ENCODE measurements around the gene ATIC.

Gene ATIC

DNA sequence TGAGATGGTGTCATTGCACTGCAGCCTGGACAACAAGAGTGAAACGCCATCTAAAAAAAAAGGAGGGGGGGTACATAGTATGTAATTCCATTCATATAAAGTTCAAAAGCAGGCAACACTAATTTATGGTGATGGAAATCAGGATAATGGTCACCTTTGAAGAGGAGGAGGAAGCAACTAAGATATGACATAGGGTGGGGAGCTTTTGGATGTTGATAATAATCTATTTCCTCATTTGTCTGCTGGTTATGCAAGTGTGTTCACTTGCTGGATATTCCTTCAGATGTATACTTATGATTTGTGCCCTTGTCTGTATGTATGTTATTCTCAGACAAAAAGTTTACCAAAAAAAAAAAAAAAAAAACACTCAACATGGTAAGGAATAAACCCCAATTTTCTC lies 28.6 kb upstream of the ATIC start:
- TF ChIP-seq, protein P1, sequence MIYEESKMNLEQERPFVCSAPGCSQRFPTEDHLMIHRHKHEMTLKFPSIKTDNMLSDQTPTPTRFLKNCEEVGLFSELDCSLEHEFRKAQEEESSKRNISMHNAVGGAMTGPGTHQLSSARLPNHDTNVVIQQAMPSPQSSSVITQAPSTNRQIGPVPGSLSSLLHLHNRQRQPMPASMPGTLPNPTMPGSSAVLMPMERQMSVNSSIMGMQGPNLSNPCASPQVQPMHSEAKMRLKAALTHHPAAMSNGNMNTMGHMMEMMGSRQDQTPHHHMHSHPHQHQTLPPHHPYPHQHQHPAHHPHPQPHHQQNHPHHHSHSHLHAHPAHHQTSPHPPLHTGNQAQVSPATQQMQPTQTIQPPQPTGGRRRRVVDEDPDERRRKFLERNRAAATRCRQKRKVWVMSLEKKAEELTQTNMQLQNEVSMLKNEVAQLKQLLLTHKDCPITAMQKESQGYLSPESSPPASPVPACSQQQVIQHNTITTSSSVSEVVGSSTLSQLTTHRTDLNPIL (CRISPR knock-in tag; IDR thresholded peaks at IDR 0.05; ENCODE audit: low read depth) = no peak
- no peak for TF ChIP-seq ZNF565 (CRISPR knock-in tag; conservative IDR thresholded peaks at IDR 0.05; ENCODE audit: low read depth)
- no peak for TF ChIP-seq RARB (CRISPR knock-in tag; IDR thresholded peaks at IDR 0.05)
- TF ChIP-seq PPARA (CRISPR knock-in tag; IDR thresholded peaks at IDR 0.05; ENCODE audit: borderline replicate concordance) = no peak
- TF ChIP-seq ZNF8 (CRISPR knock-in tag; IDR thresholded peaks at IDR 0.05) = no peak
- no peak for TF ChIP-seq ARNTL (CRISPR knock-in tag; IDR thresholded peaks at IDR 0.05; ENCODE audit: borderline replicate concordance, low read depth)
- TF ChIP-seq OSR1 (CRISPR knock-in tag; IDR thresholded peaks at IDR 0.05) = no peak
- TF ChIP-seq, protein P2, sequence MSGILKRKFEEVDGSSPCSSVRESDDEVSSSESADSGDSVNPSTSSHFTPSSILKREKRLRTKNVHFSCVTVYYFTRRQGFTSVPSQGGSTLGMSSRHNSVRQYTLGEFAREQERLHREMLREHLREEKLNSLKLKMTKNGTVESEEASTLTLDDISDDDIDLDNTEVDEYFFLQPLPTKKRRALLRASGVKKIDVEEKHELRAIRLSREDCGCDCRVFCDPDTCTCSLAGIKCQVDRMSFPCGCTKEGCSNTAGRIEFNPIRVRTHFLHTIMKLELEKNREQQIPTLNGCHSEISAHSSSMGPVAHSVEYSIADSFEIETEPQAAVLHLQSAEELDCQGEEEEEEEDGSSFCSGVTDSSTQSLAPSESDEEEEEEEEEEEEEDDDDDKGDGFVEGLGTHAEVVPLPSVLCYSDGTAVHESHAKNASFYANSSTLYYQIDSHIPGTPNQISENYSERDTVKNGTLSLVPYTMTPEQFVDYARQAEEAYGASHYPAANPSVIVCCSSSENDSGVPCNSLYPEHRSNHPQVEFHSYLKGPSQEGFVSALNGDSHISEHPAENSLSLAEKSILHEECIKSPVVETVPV (CRISPR knock-in tag; IDR thresholded peaks at IDR 0.05) = no peak
- no peak for ATAC-seq

DNA sequence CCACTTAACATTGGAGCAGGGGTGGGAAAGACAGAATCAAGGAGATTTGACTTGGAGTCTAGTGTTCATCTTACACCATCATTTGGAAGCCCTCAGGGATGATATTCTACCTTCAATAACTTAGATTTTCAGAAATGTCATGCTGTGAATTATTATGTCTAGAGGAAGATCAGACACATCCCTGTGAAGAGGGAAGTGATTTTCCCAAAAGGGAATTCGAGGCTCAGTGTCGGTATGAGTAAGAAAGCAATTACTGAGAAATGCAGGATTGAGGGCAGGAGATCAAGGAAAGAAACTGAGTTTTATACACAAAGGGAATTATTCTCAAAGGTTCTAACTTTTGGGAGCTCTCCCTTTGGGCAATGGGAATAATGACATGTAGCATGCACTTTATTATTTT lies 25.6 kb upstream of the ATIC start:
- no peak for ATAC-seq
- TF ChIP-seq, protein P2 (CRISPR knock-in tag; IDR thresholded peaks at IDR 0.05) = no peak
- TF ChIP-seq PPARA (CRISPR knock-in tag; IDR thresholded peaks at IDR 0.05; ENCODE audit: borderline replicate concordance) = no peak
- no peak for TF ChIP-seq OSR1 (CRISPR knock-in tag; IDR thresholded peaks at IDR 0.05)
- TF ChIP-seq CSDC2 (CRISPR knock-in tag; IDR thresholded peaks at IDR 0.05) = no peak
- TF ChIP-seq, protein P3, sequence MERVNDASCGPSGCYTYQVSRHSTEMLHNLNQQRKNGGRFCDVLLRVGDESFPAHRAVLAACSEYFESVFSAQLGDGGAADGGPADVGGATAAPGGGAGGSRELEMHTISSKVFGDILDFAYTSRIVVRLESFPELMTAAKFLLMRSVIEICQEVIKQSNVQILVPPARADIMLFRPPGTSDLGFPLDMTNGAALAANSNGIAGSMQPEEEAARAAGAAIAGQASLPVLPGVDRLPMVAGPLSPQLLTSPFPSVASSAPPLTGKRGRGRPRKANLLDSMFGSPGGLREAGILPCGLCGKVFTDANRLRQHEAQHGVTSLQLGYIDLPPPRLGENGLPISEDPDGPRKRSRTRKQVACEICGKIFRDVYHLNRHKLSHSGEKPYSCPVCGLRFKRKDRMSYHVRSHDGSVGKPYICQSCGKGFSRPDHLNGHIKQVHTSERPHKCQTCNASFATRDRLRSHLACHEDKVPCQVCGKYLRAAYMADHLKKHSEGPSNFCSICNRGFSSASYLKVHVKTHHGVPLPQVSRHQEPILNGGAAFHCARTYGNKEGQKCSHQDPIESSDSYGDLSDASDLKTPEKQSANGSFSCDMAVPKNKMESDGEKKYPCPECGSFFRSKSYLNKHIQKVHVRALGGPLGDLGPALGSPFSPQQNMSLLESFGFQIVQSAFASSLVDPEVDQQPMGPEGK (CRISPR knock-in tag; IDR thresholded peaks at IDR 0.05; ENCODE audit: borderline replicate concordance) = no peak
- no peak for TF ChIP-seq GLIS3 (CRISPR knock-in tag; IDR thresholded peaks at IDR 0.05)
- TF ChIP-seq ZC3H10 (CRISPR knock-in tag; IDR thresholded peaks at IDR 0.05) = no peak
- no peak for TF ChIP-seq ZNF8 (CRISPR knock-in tag; IDR thresholded peaks at IDR 0.05)

DNA sequence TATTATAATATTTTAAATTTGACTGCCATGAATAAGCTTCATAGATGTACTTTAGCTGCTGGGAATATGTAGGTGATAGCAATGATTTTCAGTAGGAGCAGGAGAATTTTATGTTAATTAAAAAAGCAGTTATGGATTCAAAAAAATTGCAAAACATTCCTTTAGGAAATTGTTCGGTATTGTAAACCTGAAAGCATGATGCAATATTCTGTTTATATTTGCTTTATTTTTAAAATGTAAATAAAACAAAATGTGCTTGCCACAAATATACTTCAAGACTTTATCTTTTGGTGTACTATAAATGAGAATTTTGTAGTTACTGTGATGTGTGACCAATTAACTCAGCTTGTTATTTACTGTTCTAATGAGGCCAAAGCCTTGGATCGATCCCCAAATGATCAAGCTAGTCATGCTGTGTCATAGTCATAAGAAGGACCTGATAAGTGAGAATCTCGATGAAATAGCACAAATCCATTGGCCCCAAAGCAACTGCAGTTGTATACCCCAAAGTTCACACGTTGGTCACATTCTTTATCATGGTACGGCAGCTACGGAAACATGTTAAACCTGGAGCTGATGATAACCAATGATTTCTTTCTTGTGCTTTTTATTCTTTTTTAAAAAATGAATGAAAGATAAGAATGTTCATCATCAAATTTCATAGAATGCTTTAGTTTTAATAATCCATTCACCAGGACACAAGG lies 23.6 kb upstream of the ATIC start:
- ATAC-seq = no peak
- TF ChIP-seq ZFP30 (CRISPR knock-in tag; IDR thresholded peaks at IDR 0.05) = no peak
- no peak for TF ChIP-seq OSR1 (CRISPR knock-in tag; IDR thresholded peaks at IDR 0.05)
- TF ChIP-seq, protein P1 (CRISPR knock-in tag; IDR thresholded peaks at IDR 0.05; ENCODE audit: low read depth) = no peak
- TF ChIP-seq ZFP3 (CRISPR knock-in tag; IDR thresholded peaks at IDR 0.05) = no peak
- TF ChIP-seq GLIS3 (CRISPR knock-in tag; IDR thresholded peaks at IDR 0.05) = no peak
- TF ChIP-seq, protein P2 (CRISPR knock-in tag; IDR thresholded peaks at IDR 0.05) = no peak
- TF ChIP-seq, protein P4, sequence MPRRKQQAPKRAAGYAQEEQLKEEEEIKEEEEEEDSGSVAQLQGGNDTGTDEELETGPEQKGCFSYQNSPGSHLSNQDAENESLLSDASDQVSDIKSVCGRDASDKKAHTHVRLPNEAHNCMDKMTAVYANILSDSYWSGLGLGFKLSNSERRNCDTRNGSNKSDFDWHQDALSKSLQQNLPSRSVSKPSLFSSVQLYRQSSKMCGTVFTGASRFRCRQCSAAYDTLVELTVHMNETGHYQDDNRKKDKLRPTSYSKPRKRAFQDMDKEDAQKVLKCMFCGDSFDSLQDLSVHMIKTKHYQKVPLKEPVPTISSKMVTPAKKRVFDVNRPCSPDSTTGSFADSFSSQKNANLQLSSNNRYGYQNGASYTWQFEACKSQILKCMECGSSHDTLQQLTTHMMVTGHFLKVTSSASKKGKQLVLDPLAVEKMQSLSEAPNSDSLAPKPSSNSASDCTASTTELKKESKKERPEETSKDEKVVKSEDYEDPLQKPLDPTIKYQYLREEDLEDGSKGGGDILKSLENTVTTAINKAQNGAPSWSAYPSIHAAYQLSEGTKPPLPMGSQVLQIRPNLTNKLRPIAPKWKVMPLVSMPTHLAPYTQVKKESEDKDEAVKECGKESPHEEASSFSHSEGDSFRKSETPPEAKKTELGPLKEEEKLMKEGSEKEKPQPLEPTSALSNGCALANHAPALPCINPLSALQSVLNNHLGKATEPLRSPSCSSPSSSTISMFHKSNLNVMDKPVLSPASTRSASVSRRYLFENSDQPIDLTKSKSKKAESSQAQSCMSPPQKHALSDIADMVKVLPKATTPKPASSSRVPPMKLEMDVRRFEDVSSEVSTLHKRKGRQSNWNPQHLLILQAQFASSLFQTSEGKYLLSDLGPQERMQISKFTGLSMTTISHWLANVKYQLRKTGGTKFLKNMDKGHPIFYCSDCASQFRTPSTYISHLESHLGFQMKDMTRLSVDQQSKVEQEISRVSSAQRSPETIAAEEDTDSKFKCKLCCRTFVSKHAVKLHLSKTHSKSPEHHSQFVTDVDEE (CRISPR knock-in tag; IDR thresholded peaks at IDR 0.05) = no peak
- no peak for TF ChIP-seq BACH2 (CRISPR knock-in tag; IDR thresholded peaks at IDR 0.05; ENCODE audit: borderline replicate concordance)
- no peak for TF ChIP-seq ARNTL (CRISPR knock-in tag; IDR thresholded peaks at IDR 0.05; ENCODE audit: borderline replicate concordance, low read depth)
- TF ChIP-seq ZC3H10 (CRISPR knock-in tag; IDR thresholded peaks at IDR 0.05) = no peak
- TF ChIP-seq ZNF565 (CRISPR knock-in tag; conservative IDR thresholded peaks at IDR 0.05; ENCODE audit: low read depth) = no peak
- no peak for TF ChIP-seq ZNF8 (CRISPR knock-in tag; IDR thresholded peaks at IDR 0.05)
- no peak for TF ChIP-seq PPARA (CRISPR knock-in tag; IDR thresholded peaks at IDR 0.05; ENCODE audit: borderline replicate concordance)
- TF ChIP-seq TOX (CRISPR knock-in tag; IDR thresholded peaks at IDR 0.05; ENCODE audit: borderline replicate concordance) = no peak
- TF ChIP-seq SNAI2 (CRISPR knock-in tag; IDR thresholded peaks at IDR 0.05) = no peak

All from SK-N-SH treated with all-trans-retinoic acid at 6 μM for 48 hours (cell line).